ENCODE results near the gene TMEM106B. TPM values are rescaled to one million over a fixed set of nuclear protein-coding genes. Genes with fewer than 3 reads are reported as not detected.

TMEM106B gene
- total RNA-seq, 1 experiment from 2014 or later = 33.1 TPM

DNA sequence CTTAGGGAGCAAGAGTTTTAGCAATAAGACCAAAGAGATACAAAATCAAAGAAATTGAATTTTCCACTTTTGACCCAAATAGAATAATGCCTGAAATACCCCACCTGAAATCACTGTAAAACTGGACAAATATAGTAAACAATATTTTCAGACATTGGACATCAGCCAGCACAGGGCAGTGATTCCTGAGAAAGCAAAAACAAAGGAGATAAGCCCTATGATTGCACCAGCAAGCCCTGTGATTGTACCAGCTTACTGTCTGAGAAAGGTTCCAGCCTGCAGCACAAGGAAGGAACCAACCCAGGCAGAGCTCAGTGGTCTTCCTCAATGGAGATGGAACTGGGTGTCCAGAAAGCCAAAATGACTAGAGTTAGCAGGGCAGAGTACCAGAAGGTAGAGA is 10.3 kb downstream of the TMEM106B start:
- no TSS peak for BruUV-seq (replicated peaks)
- no peak overlapping the region for H3K9ac ChIP-seq (ENCODE audit: low read length)
- H3K27me3 ChIP-seq (ENCODE audit: insufficient read depth, low read length) = no peaks in the 10 kb centered on the region
- H3K9me2 ChIP-seq (ENCODE audit: insufficient read depth) = no peaks in the 10 kb centered on the region
- H3K4me3 ChIP-seq (replicated peaks in 1 of 2; ENCODE audit: low read depth in 1 of 2, low read length in 2 of 2) = no peak overlapping the region
- POLR2A ChIA-PET = no interaction called here
- H3K4me2 ChIP-seq (ENCODE audit: low read length) = no peak overlapping the region
- no peaks in the 10 kb centered on the region for H3K4me1 ChIP-seq (ENCODE audit: control insufficient read depth in 1 of 2, insufficient read depth in 2 of 2, low read length in 2 of 2)
- no peak overlapping the region for H2AFZ ChIP-seq (ENCODE audit: low read depth, low read length, poor library complexity, severe bottlenecking)
- CTCF ChIA-PET = no interaction called here
- DNase-seq (ENCODE audit: low read depth, low spot score) (no peak), ATAC-seq (no peak)
- intact Hi-C loops (cut with micrococcal nuclease) = no loop called here
- H3K9me3 ChIP-seq (ENCODE audit: control insufficient read depth in 1 of 2, insufficient read depth in 1 of 2, low read depth in 1 of 2, low read length in 2 of 2) = no peaks in the 10 kb centered on the region
- RAD21 ChIA-PET (ENCODE audit: low non-redundant PET in 1 of 2, low total read pairs in 2 of 2, uncharacterized antibody in 2 of 2, unreplicated experiment in 2 of 2) = no interaction called here
- no peaks in the 10 kb centered on the region for H4K20me1 ChIP-seq (ENCODE audit: insufficient read depth)
- peaks cover 0 to 8% of the 10 kb centered on the region in 2 experiments; a peak in 1 of 4 replicates for H3K36me3 ChIP-seq (ENCODE audit: control insufficient read depth in 1 of 2, insufficient read depth in 2 of 2, low read length in 2 of 2)
- H3K27ac ChIP-seq (ENCODE audit: low read depth, low read length) = no peak overlapping the region
- H3K79me2 ChIP-seq (ENCODE audit: insufficient read depth, low read length) = no peaks in the 10 kb centered on the region
- no peak for TF ChIP-seq CTCF (IDR thresholded peaks at IDR 0.05 in 2 of 3, conservative IDR thresholded peaks at IDR 0.05 in 1 of 3; ENCODE audit: borderline replicate concordance in 1 of 3, insufficient read depth in 1 of 3, low read depth in 2 of 3, low read length in 2 of 3)
- TF ChIP-seq YY1 (IDR thresholded peaks at IDR 0.05; ENCODE audit: extremely low read depth, insufficient replicate concordance, low read depth, low read length) = no peak
- no peak for TF ChIP-seq RAD21 (IDR thresholded peaks at IDR 0.05; ENCODE audit: low read depth)
- no peak for TF ChIP-seq FOSL1 (IDR thresholded peaks at IDR 0.05; ENCODE audit: low read depth)
- no peak for TF ChIP-seq SP1 (IDR thresholded peaks at IDR 0.05; ENCODE audit: low read depth)
- TF ChIP-seq SRF (IDR thresholded peaks at IDR 0.05; ENCODE audit: low read depth) = no peak
- no peak for TF ChIP-seq ELF1 (IDR thresholded peaks at IDR 0.05; ENCODE audit: borderline replicate concordance, low read depth)
- TF ChIP-seq EGR1 (IDR thresholded peaks at IDR 0.05; ENCODE audit: low read depth) = no peak
- TF ChIP-seq TCF7L2 (IDR thresholded peaks at IDR 0.05; ENCODE audit: borderline replicate concordance, extremely low read depth, insufficient read depth, insufficient read length) = no peak
- TF ChIP-seq, protein P1, sequence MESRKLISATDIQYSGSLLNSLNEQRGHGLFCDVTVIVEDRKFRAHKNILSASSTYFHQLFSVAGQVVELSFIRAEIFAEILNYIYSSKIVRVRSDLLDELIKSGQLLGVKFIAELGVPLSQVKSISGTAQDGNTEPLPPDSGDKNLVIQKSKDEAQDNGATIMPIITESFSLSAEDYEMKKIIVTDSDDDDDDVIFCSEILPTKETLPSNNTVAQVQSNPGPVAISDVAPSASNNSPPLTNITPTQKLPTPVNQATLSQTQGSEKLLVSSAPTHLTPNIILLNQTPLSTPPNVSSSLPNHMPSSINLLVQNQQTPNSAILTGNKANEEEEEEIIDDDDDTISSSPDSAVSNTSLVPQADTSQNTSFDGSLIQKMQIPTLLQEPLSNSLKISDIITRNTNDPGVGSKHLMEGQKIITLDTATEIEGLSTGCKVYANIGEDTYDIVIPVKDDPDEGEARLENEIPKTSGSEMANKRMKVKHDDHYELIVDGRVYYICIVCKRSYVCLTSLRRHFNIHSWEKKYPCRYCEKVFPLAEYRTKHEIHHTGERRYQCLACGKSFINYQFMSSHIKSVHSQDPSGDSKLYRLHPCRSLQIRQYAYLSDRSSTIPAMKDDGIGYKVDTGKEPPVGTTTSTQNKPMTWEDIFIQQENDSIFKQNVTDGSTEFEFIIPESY (IDR thresholded peaks at IDR 0.05; ENCODE audit: extremely low read depth, insufficient replicate concordance, low read length) = no peak
- no peak for TF ChIP-seq SIN3A (IDR thresholded peaks at IDR 0.05; ENCODE audit: low read depth)

Data from HCT116 (cell line).